ENCODE results near the gene MAP3K2. TPM values are rescaled to one million over a fixed set of nuclear protein-coding genes. Genes with fewer than 3 reads are reported as not detected.

Gene MAP3K2
- total RNA-seq, 1 experiment from 2014 or later, result 54.8 TPM

DNA sequence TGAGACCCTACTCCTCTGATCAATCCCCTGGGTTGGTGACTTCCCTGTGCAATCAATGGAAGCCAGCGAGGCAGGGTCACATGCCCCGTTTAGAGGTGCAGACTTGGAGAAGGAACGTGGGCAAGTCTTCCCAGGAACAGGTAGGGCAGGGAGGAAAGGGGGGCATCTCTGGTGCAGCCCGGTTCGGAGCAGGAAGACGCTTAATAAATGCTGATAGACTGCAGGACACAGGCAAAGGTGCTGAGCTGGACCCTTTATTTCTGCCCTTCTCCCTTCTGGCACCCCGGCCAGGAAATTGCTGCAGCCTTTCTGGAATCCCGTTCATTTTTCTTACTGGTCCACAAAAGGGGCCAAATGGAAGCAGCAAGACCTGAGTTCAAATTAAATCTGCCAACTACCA lies 29.6 kb upstream of the MAP3K2 start:
- no peaks in the 10 kb centered on the region for H3K27me3 ChIP-seq (replicated peaks; ENCODE audit: insufficient read depth, low read depth, low read length, poor library complexity)
- H3K27ac ChIP-seq (ENCODE audit: low read depth, low read length, poor library complexity, severe bottlenecking), result no peak overlapping the region
- no peak for DNase-seq (ENCODE audit: low spot score)
- ChIA-PET CTCF (no interaction called here), POLR2A (ENCODE audit: low non-redundant PET) (interaction anchor here (0.7 kb wide), 1 partner anchor 256 kb away, joined by 5 read pairs; no protein-coding TSS in a partner anchor)
- intact Hi-C loops (cut with micrococcal nuclease; ENCODE audit: unreplicated experiment), result no loop called here
- peaks cover 25% of the 10 kb centered on the region for H3K4me1 ChIP-seq (ENCODE audit: insufficient read depth, low read length, poor library complexity, severe bottlenecking)
- no TSS peak for BruUV-seq (replicated peaks)
- H3K4me3 ChIP-seq (ENCODE audit: low read depth, low read length, poor library complexity, severe bottlenecking), result no peak overlapping the region
- no peaks in the 10 kb centered on the region for H3K36me3 ChIP-seq (ENCODE audit: insufficient read depth, low read length, poor library complexity, severe bottlenecking)
- peaks cover 8% of the 10 kb centered on the region for H3K9me3 ChIP-seq (ENCODE audit: low read depth, low read length, poor library complexity, severe bottlenecking)
- TF ChIP-seq, protein P1, sequence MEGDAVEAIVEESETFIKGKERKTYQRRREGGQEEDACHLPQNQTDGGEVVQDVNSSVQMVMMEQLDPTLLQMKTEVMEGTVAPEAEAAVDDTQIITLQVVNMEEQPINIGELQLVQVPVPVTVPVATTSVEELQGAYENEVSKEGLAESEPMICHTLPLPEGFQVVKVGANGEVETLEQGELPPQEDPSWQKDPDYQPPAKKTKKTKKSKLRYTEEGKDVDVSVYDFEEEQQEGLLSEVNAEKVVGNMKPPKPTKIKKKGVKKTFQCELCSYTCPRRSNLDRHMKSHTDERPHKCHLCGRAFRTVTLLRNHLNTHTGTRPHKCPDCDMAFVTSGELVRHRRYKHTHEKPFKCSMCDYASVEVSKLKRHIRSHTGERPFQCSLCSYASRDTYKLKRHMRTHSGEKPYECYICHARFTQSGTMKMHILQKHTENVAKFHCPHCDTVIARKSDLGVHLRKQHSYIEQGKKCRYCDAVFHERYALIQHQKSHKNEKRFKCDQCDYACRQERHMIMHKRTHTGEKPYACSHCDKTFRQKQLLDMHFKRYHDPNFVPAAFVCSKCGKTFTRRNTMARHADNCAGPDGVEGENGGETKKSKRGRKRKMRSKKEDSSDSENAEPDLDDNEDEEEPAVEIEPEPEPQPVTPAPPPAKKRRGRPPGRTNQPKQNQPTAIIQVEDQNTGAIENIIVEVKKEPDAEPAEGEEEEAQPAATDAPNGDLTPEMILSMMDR (conservative IDR thresholded peaks at IDR 0.05; ENCODE audit: low read depth, low read length), result no peak
- TF ChIP-seq EZH2 (IDR thresholded peaks at IDR 0.05; ENCODE audit: borderline replicate concordance, low read depth, low read length, poor library complexity, severe bottlenecking), result no peak

DNA sequence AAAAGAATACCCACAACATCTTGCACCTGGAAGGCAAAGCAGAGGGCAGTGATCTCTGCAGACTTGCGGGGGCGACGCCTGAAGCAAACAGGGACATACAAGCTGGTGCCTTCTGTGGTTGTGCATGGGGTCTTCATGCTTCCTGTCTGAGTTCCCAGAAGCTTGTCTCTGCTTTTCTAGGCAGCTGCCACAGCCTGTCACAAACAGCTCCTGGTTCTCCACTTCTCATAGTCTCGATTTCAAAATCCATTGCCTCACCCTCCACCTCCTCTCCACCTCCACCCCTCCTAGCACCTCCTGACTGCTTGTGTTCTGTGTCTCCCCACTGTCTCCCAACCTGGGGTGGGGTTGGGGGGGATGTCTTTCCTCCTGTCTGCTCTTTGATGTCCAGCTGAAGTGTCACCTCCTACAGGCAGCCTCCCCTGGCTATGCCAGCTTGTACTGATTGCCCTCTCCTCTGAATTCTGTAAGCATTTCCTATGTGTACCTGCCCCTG lies 28.8 kb upstream of the MAP3K2 start:
- ChIA-PET POLR2A (ENCODE audit: low non-redundant PET) (no interaction called here), CTCF (no interaction called here)
- Histone ChIP-seq H3K9me3 (ENCODE audit: low read depth, low read length, poor library complexity, severe bottlenecking) (peaks cover 8% of the 10 kb centered on the region), H3K27ac (ENCODE audit: low read depth, low read length, poor library complexity, severe bottlenecking) (no peak overlapping the region), H3K4me1 (ENCODE audit: insufficient read depth, low read length, poor library complexity, severe bottlenecking) (peaks cover 30% of the 10 kb centered on the region), H3K4me3 (ENCODE audit: low read depth, low read length, poor library complexity, severe bottlenecking) (no peak overlapping the region), H3K27me3 (replicated peaks; ENCODE audit: insufficient read depth, low read depth, low read length, poor library complexity) (no peaks in the 10 kb centered on the region), H3K36me3 (ENCODE audit: insufficient read depth, low read length, poor library complexity, severe bottlenecking) (no peaks in the 10 kb centered on the region)
- TF ChIP-seq EZH2 (IDR thresholded peaks at IDR 0.05; ENCODE audit: borderline replicate concordance, low read depth, low read length, poor library complexity, severe bottlenecking), result no peak
- TF ChIP-seq, protein P1 (conservative IDR thresholded peaks at IDR 0.05; ENCODE audit: low read depth, low read length), result no peak
- intact Hi-C loops (cut with micrococcal nuclease; ENCODE audit: unreplicated experiment), result no loop called here
- DNase-seq (ENCODE audit: low spot score), result no peak
- BruUV-seq (replicated peaks), result no TSS peak

DNA sequence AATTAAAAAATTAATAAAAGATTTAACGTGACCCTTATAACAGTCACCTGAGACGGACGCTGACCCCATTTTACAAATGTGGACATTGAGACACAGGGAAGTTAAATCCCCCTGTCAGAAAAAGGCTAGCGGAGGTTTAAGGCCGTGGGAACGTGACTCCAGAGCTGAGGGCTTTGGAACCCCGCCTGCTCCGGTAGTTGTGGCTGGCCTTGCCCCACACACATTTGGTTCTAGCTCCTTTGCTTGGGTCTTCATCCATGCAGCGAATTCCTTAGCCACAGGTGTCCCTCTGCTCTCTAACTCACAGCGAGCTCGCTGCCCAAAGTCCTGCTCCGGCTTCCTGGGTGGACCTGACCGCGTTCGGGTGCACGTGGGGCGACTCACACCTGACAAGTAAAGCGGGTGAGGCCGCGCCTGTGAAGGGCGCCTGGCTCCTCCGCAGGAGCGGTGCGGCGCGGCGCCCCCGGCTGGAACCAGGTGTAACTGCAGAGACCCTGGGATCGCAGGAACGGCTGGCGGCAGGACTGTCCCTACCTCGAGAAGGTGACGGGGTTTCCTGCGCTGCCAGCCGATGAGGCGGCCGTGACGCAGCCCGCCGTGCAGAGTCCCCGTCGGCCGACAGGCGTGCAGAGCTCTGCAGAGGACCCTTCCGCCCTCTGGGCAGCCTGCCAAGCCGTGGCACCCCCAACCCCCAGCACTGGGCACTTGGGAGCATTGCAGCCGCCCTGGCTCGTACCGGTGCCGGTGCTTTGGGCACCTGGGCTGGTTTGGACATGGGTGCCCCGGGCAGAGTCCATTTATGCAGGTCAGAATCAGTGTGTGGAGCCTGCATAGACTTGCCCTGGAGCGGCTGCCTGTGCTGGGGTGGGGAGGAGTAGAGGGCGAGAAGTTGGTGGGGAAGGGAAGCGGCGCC lies 28.1 kb upstream of the MAP3K2 start:
- H3K9me3 ChIP-seq (ENCODE audit: low read depth, low read length, poor library complexity, severe bottlenecking), result peaks cover 8% of the 10 kb centered on the region
- intact Hi-C loops (cut with micrococcal nuclease; ENCODE audit: unreplicated experiment), result no loop called here
- peaks cover 37% of the 10 kb centered on the region for H3K4me1 ChIP-seq (ENCODE audit: insufficient read depth, low read length, poor library complexity, severe bottlenecking)
- H3K4me3 ChIP-seq (ENCODE audit: low read depth, low read length, poor library complexity, severe bottlenecking), result no peak overlapping the region
- TF ChIP-seq EZH2 (IDR thresholded peaks at IDR 0.05; ENCODE audit: borderline replicate concordance, low read depth, low read length, poor library complexity, severe bottlenecking), result no peak
- TF ChIP-seq, protein P1 (conservative IDR thresholded peaks at IDR 0.05; ENCODE audit: low read depth, low read length), result peak; percentile 48
- no peaks in the 10 kb centered on the region for H3K27me3 ChIP-seq (replicated peaks; ENCODE audit: insufficient read depth, low read depth, low read length, poor library complexity)
- BruUV-seq (replicated peaks), result no TSS peak
- no peaks in the 10 kb centered on the region for H3K36me3 ChIP-seq (ENCODE audit: insufficient read depth, low read length, poor library complexity, severe bottlenecking)
- no peak overlapping the region for H3K27ac ChIP-seq (ENCODE audit: low read depth, low read length, poor library complexity, severe bottlenecking)
- no peak for DNase-seq (ENCODE audit: low spot score)
- ChIA-PET CTCF (no interaction called here), POLR2A (ENCODE audit: low non-redundant PET) (no interaction called here)

All from A673 (cell line).